GM23338 (cell line): ENCODE data around the gene MITF. TPM values are rescaled to one million over a fixed set of nuclear protein-coding genes. Genes with fewer than 3 reads are reported as not detected.

Source experiments
- ETS1 ChIP-seq: IDR thresholded peaks from 2 replicates; pipeline ENCODE4 v1.6.1; 2016; ENCODE audit warnings: antibody characterized with exemption
- EZH2phosphoT487 ChIP-seq: fragments of 200-600 bp; sonication (generic); IDR thresholded peaks from one replicate; pipeline ENCODE4 v1.8.1; 2018; ENCODE audit warnings: antibody characterized with exemption; ENCODE audit not compliant: unreplicated experiment
- NANOG ChIP-seq: IDR thresholded peaks from 2 replicates; pipeline ENCODE4 v1.6.1; 2016; ENCODE audit warnings: antibody characterized with exemption, borderline replicate concordance
- ZNF462 ChIP-seq: fragments of 250-450 bp; sonication (Bioruptor Pico); IDR thresholded peaks from 2 replicates; pipeline ENCODE4 v1.5.0; 2020; ENCODE audit warnings: mild to moderate bottlenecking, moderate library complexity
- polyA plus RNA-seq: library from polyadenylated mRNA; unstranded; fragments of >200 nt; fragmentation: Nextera tagmentation; extraction: Ambion mirVana; gene quantifications from 2 replicates; pipeline ENCODE4 v1.2.1, GENCODE V29; 2016
- total RNA-seq: library from RNA; depleted of rRNA; stranded (reverse); fragments of >200 nt; shearing (Covaris generic); gene quantifications from 2 replicates; pipeline ENCODE4 v1.2.3, GENCODE V29; 2014
- TF ChIP-seq, protein P1 (sequence below): IDR thresholded peaks from one replicate; pipeline ENCODE4 v1.6.1; 2018; ENCODE audit warnings: antibody characterized with exemption; ENCODE audit not compliant: unreplicated experiment

MITF gene
- total and polyA plus RNA-seq, 2 experiments from 2014 or later = 1.9 to 2.4 TPM

- no peak for TF ChIP-seq ZNF462
- no peak for TF ChIP-seq EZH2phosphoT487
- no peak for TF ChIP-seq NANOG
- TF ChIP-seq, protein P1, sequence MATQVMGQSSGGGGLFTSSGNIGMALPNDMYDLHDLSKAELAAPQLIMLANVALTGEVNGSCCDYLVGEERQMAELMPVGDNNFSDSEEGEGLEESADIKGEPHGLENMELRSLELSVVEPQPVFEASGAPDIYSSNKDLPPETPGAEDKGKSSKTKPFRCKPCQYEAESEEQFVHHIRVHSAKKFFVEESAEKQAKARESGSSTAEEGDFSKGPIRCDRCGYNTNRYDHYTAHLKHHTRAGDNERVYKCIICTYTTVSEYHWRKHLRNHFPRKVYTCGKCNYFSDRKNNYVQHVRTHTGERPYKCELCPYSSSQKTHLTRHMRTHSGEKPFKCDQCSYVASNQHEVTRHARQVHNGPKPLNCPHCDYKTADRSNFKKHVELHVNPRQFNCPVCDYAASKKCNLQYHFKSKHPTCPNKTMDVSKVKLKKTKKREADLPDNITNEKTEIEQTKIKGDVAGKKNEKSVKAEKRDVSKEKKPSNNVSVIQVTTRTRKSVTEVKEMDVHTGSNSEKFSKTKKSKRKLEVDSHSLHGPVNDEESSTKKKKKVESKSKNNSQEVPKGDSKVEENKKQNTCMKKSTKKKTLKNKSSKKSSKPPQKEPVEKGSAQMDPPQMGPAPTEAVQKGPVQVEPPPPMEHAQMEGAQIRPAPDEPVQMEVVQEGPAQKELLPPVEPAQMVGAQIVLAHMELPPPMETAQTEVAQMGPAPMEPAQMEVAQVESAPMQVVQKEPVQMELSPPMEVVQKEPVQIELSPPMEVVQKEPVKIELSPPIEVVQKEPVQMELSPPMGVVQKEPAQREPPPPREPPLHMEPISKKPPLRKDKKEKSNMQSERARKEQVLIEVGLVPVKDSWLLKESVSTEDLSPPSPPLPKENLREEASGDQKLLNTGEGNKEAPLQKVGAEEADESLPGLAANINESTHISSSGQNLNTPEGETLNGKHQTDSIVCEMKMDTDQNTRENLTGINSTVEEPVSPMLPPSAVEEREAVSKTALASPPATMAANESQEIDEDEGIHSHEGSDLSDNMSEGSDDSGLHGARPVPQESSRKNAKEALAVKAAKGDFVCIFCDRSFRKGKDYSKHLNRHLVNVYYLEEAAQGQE = no peak
- no peak for TF ChIP-seq ETS1
Observed at GRCh38 chr3:69882560-69882959, 143.3 kb downstream of the MITF start (continued).
